NCI-H748 (cell line): ENCODE data around the gene SERPINB7.

Experiments used
- DNase-seq: peaks from one replicate; lab custom pipeline; 2025; ENCODE audit not compliant: unreplicated experiment; lab: John Stamatoyannopoulos, UW

Gene SERPINB7

DNA sequence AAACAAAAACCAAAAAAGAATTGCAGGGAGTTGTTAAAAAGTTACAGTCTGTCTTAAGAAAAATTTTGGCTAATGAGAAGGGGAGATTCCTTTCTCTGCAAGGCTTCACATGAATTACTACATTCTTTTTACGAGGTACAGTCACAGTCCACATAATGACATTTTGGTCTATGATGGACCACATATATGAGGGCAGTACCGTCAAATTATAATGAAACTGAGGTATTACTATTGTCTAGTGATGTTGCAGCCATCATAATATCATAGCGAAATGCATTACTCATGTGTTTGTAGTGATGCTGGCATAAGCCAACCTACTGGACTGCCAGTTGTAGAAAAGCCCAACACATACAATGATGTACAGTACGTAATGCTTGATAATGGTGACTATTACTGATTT is 12.5 kb downstream of the SERPINB7 start:
- DNase-seq = no peak

DNA sequence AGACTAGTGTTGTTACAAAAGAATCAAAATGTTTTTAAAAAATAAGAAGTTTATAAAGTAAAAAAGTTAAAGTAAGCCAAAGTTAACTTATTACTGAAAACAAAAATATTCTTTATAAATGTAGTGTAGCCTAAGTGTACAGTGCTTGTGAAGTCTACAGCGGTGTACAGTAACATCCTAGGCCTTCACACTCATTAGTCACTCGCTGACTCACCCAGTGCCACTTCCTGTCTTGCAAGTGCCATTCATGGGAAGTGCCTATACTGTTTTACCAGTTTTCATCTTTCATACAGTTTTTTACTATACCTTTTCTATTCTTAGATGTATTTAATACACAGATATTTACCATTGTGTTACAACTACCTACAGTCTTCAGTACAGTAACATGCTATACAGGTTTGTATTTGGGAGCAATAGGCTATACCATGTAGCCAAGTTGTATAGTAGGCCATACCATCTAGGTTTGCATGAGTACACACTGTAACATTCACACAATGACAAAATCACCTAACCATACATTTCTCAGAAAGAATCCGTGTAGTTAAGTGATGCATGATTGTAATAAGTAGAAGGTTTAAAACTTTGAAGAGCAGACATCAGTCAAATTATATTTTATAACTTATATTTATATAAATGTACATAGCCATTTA is 13.4 kb downstream of the SERPINB7 start:
- no peak for DNase-seq

DNA sequence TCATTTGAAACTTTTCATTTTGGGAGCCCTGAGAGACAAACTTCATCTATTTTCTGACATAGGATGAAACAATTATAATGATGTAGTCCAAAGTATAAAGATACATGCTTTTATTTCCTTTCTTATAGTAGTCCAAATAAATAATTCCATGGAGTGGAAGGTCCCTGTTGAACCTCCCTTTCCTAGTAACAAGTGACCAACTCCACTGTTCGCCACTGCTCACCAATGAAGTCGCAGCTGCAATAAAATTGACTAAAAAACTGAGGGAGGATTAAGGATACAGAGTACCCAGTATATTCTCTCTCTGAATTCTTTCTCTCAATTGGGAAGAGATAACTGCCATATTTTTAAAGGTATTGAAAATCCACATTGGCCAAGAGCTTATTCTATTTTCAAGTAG is 14.1 kb downstream of the SERPINB7 start:
- no peak for DNase-seq

DNA sequence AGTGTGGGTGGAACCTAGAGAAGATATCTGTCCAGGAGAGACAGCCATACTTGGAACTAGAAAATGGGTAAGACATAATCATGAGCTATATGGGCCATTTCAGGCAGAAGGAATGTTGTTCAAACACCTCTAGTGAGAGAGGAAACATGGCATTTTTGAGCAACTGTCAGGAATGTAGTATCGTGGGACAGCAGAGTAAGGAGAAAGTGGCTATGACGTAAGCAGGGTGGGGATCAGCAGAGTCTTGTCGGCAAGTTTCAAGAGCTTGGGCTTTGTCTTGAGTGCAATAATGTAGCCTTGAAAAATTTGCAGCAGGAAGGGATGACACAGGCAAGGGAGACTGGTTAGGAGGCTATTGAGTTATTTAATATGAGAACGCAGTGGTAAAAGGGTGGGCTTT is 20.4 kb downstream of the SERPINB7 start:
- DNase-seq = no peak

DNA sequence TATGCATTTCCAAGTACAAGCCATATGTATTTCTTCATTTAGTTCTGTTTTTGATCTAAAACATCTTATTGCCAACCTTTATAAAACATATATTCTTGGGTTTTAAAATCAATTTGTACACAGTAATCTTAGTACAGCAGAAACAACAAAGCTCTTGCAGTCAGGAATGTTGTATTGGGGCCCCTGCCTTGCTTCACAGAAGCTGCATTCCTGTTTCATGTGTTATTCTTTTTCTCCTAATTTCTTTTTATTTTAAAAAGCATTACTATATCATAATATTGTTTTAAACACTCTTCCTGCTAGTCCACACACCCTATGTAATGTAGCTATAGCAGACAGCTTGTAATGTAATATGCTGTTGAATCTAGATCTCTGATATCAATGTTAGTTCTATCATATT is 24.0 kb downstream of the SERPINB7 start:
- no peak for DNase-seq

DNA sequence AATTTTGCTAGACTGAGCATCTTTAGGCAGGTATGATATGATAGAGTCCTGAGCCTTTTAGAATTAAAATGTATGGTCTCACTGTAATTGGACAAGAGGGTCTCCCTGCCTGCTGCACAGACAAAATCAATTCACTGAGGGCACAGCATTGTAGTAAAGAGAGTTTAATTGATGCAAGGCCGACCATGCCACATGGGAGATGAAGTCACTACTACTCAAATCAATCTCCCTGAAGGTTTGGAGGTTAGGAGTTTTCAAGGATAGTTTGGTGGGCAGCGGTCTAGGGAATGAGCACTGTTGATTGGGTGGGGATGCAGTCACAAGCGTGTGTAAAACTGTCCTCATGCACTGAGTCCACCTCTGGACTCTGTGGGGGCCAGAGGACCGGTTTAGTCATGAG is 26.1 kb downstream of the SERPINB7 start:
- DNase-seq = no peak

DNA sequence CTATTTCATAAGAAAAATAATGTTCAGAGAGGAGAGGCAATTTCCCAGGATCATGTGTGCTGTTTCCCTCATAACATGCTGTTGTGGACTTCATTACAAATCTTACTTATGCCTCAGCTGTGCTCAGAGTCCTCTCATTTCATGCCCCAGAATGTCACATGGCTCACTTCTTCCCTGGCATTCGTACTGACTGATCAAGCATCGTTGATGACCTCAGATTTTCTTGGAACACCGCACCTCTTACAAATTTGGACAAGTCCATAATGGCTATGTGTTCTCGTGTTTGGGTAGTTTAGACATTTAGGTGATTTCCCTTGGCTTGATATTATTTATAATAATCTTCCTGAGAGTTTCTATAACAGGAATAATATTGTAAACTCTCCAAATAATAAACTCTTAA is 32.9 kb downstream of the SERPINB7 start:
- no peak for DNase-seq

DNA sequence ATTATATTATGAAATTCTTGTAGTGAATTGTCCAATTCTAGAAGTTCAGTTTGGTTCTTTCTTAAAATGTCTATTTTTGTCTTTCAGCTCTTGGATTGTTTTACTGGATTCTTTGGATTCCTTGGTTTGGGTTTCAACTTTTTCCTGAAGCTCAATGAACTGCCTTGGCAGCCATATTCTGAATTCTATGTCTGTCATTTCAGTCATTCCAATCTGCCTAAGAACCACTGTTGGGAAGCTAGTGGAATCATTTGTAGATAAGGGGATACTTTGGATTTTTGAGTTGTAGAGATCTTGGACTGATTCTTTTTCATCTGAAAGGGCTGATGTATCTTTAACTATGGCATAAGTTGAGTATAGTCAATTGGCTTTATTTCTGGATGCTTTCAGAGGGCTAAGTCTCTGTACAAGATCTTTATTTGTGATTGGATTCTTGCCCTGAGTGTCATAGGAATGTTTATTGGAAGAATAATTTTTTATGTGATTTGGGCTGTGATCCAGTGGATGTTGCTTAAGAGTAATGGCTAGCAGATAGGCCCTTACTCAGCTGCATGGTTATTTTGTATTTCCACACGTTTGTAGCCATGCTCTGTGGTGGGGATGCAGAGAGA is 42.3 kb downstream of the SERPINB7 start:
- DNase-seq = no peak

DNA sequence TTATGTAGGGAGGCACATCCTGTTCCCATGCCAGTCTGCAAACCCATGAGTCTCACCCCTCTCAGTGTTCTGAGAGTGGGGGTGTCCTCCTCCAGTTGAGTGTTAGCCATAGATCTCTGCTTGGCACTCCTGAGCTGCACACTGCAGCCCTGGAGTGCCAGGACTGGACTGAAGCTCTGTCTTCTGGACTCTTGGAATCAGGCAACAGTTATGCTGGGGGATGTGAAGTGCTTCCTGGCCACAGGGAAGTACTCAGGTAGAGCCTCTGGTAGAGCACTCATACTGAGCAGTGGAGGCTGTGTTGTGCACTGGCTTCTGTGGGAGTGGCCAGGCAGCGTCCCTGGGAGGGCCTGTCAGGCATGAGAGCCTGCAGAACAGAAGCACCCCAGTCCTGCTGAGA is 43.0 kb downstream of the SERPINB7 start:
- no peak for DNase-seq

DNA sequence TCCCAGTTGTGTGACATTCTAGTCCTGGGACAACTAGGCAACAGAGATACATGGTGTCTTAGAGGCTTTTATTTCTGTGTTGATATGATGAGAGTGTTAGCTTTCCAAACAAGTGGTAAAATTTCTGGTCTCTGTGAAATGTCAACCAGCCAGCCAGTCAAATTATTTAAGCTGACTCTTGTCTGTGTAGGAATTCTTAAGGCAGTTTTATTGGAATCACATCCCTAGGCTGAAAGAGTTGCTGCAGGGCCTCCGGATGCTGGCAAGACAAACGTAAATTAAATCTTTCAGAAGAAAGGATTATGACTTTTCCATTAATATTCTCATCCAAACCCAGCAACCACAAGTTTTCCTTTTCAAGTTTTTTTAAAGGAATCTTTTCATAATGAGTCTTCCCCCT is 44.6 kb downstream of the SERPINB7 start:
- DNase-seq = no peak

DNA sequence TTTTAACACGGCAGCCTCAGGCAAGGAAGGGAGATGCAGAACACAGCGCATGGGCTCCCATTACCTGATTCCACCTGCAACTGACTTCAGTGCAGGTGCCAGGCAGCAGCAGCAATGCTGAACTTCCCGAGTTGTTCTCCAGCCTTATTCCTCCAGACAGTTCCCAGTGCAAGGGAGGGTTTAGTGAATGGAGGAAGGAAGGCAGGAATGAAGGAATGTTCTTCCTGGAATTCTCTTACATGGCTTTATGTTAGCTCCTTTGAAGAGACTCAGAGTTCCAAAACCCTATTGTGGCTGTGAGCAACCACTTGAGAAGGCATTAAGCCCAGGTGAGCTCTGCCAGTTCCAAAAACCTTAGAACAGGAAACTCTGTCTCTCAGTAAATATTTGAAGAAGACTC is 45.5 kb downstream of the SERPINB7 start:
- DNase-seq = no peak

DNA sequence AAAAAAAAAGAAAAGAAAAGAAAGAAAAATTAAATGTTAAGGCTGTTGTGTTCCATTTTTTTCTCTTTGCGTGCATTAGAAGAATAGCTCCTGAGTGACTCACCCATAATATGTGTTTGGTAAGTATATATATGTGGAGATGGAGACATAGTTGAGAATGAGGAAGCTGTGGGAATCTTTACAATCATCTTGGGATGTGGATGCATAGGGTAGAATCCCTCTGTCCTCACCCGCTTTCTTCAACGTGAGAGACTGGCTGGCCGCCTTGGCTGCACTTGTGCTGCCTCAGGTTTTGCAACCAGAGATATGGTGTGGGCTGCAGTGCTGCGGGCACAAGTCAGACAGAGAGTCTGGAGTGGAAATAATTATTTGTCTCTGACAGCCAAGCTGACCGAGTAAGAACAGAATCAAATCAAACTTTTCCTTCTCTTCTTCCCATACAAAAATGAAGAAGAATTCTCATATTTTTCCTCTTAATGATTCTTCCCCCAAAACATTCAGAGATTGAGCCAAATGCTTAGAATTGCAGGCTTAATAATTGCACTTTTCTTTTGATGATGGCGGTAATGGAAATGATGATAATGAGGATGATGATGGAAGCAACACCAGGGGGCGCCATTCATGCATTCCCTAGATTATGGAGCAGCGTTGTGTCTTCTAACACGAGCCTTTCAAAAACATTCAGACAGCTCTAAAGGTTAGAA is 48.5 kb downstream of the SERPINB7 start:
- DNase-seq = no peak

DNA sequence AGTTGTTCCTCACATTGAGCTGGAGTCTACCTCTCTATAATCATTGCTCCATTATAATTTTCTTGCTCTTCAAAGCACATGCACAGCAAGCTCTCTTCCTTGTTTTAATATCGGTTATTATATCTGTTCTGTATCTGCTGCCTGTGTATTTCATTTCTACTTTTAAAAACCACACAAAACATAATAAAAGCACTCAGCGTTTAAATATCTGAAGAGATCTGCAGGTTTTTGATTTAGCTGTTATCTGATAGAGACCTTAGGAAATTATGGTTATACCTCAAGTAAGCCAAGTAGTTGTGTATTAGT is 49.0 kb downstream of the SERPINB7 start:
- DNase-seq = no peak

DNA sequence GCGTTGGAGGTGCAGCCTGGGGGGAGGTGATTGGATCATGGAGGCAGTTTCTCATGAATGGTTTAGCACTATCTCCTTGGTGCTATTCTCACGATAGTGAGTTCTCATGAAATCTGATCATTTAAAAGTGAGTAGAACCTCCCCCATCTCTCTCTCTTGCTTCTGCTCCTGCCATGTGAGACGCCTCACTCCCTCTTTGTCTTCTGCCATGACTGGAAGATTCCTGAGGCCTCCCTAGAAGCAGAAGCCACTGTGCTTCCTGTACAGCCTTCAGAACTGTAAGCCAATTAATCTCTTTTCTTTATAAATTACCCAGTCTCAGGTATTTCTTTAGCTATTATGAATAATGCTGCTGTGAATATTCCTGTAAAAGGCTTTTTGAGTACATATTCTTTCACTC is 52.9 kb downstream of the SERPINB7 start:
- no peak for DNase-seq

DNA sequence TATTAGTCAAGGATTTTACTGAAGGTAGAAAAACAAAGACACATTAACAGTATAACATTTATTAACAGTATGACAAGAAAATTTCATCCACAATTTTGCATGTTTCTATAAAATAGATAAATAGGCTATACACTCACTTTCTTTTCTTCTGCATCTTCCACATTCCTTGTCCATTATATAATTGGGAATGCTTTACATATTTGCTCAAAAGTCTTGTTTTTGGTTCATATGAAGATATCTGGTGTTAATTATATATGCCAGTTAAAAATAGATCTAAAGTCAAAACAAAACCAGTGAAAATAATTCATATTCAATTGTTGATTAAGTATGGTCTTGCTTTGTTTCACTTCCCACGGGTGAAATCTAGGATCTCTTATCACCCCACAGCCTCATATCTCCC is 53.4 kb downstream of the SERPINB7 start:
- DNase-seq = no peak

DNA sequence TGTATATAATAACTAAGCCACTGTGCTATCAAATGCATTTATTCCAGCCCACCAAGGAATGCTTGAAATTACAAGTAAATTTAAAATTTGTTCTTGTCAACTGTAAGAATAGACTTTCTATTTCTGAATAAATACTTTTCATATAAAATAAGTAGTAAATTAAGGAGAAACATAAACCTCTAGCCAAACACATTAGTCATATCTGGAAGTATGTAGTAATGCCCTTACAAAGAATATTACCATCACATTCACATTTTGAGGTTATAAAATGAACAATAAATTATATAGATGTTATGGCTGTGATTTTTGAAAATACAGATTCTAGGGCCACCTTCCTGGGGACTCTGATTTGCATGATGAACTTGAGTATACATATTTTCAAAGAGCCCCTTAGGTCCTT is 54.7 kb downstream of the SERPINB7 start:
- no peak for DNase-seq

DNA sequence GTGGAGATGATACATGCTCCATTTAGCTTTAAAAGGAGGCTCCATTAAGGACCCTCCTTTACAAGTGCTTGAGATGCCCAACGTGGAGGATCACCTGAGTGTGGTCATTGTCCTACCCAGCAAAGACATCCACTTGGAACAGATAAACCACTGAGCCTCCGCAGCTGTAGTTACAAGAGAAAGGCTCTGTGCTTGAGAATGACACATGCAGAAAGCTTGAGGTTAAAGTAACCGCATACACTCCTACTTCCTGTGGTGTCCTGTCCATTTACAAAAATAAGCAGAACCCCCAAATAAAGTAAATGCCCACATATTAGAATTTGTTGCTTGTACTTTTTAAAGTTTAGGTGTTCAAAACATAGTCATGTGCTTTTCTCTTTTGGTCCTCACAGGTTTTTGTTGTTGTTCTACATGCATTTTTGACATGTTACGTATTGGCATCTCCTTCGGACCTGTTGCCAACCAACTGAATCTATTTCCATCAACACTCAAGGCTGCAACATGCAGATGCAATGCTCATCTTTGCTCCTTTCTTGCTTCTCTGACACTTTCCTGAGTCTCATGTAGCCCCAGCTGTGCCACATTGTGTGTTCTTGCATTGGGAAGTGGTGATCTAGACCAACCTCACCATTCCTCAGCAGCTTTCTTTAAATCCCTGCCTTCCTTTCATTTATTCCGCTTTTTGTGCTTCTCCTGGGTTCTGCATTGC is 56.0 kb downstream of the SERPINB7 start:
- no peak for DNase-seq

DNA sequence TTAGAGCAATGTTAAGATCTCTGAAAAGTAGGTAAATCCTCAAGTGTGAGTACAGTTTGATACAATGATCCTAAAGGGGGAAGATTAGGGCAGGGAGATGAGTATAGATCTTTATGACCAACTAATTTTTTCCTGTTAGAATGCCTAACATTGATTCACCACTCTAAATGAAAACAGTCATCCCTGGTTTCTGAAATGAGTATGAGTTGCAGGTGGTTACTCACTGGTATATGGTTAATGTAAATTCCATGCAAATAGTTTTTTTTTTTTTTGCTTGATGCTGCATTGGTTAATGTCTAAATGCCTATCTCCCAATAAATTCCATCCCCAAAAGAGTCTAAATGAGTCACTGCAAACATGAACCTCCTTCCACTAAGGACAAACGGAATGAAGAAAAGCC is 57.3 kb downstream of the SERPINB7 start:
- DNase-seq = no peak

DNA sequence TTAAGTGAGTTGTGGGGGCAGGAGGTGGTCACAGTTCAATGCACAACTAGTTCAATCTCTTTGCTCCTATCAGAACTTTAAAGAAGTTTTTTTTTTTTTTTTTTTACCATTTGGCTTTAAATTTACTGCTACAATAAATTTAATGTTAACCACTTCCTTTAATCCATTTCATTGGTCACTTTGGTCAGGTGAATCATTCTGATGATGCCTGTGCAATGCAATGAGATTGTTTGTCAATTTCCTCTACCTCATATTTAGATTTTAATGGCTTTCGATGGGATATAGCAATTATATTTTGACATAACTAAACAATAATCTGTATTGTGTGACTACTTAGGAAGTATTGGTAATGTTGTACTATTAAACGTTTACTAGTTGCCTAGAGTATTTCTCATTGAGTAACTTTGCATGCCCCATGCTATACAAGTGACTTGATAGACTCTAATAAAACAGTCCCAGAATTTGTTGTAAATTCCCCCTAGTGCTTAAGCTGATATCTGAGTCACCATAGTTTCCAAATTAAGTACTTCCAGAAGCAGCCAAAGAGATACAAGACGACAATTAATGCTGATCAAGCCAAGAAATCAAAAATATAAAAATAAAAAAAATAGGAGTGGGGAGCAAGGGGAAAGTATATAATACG is 59.4 kb downstream of the SERPINB7 start:
- DNase-seq = no peak

DNA sequence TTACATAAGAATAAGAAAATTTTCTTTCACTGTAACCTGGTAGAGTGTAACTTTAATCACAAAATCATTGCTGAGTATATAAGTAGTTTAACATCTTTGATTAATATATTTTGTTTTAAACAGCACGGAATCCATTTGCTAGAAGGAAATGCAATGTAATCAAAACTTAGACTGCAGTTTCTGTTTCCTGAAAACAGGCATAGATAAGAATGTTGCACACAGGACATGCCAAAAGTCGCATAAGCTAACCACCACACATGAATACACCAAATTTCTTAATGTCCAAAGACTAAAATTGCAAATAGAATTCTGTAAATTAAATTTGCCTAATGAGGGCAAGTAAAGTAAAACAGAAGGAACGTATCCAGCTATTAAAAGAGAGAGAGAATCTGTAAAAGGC is 61.2 kb downstream of the SERPINB7 start:
- DNase-seq = no peak

DNA sequence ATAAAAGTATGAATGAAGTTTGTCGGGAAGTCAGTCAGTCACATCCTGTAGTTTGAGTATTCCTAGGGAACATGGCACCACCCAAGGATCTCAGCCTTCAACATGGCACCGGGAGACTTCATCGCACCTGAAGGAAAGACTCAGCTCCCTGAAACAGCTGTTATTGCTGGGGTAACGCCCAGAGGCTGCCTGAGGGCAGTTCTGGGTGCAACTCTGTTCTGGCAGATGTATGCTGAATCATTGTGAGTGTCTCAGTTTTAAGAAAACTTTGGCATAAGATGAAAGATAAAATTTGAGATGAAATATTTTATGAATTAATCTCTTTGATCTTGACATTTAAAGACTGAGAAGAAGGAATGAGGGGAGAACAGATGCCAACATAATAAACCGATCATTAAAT is 62.4 kb downstream of the SERPINB7 start:
- no peak for DNase-seq

DNA sequence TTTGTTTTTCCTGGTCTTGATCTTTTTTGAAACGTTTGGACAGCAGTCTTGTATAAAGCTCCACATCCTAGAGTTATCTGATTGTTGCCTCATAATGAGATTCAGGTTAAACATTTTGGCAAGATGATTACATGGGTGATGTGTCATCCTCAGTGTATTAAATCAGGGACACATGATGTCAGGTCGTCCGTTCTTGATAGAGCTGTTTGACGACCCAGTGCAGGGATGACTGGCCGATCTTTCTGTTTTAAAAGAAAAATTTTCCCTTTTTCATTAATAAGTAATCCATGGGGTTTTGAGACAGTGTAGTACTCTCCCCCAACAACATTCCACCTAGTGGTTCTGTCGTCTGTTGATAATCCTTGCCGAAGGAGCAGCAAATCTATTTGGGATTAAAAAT is 67.8 kb downstream of the SERPINB7 start:
- no peak for DNase-seq
